GM19351 (cell line): ENCODE measurements around the gene TNFAIP2.

Experiments
- ATAC-seq: cut with Tn5 transposase; IDR thresholded peaks from one replicate; pipeline ENCODE4 v1.9.1; 2021; ENCODE audit warnings: mild to moderate bottlenecking, moderate library complexity; ENCODE audit not compliant: unreplicated experiment

The TNFAIP2 gene

DNA sequence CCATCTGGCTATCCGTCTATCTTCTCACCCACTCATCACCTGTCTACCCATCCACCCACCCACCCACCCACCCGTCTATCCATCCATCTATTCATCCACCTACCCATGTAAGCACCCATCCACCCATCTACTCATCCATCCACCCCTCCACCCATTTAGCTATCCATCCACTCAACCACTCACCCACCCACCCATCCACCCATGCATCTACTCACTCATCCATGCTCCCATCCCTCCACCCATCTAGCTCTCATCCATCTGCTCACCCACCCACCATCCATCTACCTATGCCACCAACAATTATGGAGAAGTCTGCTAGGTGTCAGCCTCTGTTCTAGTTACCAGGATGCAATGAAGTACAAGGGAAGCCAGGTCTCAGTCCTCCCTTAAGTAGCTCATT lies 11.1 kb downstream of the TNFAIP2 start:
- no peak for ATAC-seq

DNA sequence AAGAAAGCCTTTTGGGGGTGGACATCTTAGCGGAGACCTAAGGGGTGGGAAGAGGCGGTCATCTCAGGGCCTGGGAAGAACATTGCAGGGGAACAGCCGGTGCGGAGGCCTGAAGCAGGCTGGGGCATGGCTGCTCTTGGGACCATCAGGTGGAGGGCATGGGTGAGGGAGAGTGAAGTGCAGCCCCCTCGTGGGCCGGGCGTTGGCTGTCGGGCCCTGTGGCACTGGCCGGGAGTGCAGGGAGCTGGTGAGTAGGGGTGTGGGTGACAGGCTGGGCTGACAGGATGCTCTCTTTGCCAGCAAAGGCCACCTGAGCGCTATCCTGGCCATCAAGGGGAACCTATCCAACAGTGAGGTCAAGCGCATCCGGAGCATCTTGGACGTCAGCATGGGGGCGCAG lies 11.7 kb downstream of the TNFAIP2 start:
- no peak for ATAC-seq

DNA sequence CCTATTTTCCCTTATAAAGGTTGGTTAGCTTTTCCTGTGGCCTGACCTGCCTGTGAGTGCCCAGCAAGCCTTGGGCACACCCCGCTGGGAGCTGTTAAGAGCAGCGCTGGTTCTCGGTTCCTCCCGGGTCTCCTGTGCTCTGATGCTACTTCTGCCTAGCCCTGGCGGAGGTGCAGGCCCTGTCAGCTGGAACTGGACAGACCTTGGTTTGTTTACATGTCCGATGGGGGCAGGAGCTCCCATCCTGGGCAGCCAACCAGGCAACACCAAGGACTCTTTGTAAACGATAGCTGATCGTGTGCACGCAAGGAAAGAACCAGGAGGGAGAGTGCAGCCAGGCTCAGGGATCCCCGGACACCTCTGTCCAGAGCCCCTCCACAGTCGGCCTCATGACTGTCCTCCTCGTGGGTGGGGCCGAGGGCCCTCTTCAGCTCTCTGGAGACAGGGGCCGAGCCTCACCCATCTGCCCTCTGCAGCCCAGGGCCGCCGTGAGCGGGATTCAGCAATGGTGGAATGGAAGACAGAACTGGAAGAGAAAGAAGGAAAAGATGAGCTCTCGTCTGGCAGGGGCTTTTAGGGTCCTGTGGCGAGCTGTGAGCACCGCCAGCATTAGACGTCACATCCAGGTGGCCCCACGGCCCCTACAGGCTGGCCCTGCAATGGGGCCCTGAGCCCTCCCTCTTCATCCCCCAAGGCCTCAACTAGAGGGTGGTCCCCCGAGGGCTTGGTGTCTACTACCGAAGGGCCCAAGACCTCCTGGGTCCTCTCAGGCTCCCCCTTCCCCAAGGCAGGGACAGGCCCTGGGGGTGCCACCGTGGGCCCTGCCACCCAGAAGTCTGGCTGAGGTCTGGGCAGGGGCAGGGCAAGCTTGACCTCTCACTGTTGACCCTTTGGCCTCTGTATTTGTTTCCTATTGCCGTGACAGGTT lies 12.3 kb downstream of the TNFAIP2 start:
- ATAC-seq, result no peak

DNA sequence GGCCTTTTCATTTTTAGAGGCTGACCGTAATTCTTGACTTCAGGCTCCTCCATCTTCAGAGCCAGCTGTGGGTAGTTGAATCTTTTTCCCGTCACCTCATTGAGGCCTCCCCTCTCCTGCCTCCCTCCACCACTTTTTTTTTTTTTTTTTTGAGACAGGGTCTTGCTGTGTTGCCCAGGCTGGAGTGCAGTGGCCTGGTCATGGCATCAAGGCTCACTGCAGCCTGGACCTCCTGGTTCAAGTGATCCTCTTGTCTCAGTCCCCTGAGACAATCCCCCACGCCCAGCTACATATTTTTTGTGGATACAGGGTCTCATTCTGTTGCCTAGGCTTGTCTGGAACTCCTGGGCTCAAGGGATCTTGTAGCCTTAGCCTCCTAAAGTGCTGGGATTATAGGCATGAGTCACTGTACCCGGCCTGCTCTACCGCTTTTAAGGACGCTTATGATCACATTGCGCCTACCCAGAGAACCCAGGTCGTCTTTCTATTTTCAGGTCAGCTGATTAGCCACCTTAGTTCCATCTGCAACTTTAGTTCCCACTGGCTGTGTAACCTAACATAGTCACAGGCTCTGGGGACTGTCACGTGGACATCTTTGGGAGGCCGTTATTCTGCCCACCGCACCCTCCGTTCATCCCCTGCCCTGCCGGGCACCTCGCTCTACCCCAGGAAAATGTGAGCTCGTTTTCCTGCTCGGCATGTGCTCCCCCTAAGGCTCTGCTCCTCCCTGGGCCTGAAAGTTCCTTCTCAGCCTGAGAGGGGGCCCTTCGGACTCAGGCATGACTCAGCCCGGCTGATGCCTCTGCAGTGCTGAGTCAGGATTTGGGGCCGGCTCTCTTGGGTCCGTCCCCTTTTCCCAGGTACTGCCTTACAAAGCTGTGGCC lies 13.4 kb downstream of the TNFAIP2 start:
- no peak for ATAC-seq

DNA sequence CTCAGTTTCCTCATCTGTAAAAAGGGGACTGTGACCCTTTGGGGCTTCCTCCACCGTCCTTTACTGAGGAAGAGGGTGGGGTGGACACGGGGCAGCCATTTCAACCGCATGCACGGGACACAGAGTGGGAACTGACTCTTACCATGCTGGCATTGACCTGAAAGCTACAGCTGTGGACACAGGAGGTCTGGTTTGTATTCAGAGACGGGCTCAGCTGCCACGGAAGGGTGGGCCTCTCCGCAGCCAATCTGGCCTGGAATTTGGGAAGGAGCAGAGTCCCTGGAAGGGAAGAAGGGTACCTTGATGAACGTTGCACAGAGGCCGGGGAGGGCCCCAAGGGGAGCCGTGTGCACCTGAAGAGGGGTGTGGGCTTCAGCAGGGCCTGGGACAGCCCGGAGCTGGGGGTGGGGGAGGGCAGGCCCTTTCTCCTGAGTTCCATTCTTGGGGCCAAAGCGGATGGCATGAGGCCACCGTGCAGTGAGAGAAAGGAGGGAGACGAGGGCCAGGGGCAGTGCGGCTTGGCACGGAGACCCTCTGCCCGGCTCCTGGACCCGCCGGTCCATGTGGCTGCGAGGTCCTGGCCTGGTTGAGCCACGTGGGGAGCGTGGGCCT lies 14.5 kb downstream of the TNFAIP2 start:
- ATAC-seq, result no peak

DNA sequence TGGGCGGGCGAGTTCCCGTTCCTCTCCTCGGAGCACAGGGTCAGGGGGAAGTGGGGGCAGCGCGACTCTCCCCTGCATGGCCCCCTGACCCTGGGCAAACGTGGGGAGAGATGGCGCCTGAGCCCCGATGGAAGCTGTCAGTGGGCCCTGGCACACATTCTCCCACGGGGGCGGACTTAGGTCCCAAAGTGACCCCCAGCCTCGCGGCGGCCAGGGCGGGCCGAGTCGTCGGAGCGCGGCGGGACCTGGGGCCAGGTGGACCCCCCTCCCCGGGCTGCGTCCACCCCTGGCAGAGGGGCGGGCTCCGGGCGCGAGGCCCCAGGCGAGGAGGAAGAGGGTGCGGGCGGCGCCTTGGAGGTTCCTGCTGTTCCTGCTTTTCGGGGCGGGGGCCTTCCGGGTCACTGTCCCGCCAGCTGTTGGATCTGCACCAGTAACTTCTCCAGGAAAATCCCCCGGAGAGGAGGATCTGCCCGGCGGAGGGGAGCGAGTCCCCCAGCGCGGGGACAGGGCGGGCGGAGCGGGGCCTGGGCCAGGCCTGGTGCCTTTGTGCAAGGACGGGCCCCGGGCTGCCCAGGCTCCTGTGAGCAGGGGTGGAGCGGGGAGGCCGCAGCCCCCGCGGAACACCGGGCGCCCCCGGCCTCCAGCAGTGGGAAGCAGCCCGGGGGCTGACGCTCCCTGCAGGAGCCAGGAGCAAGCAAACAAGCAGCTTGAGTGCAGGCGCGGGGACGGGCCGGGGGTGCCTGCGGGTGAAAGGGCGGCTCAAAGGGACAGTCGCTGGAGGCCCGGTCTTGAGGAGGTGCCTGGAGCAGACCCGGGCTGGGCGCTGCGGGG lies 15.3 kb downstream of the TNFAIP2 start:
- ATAC-seq, result no peak

DNA sequence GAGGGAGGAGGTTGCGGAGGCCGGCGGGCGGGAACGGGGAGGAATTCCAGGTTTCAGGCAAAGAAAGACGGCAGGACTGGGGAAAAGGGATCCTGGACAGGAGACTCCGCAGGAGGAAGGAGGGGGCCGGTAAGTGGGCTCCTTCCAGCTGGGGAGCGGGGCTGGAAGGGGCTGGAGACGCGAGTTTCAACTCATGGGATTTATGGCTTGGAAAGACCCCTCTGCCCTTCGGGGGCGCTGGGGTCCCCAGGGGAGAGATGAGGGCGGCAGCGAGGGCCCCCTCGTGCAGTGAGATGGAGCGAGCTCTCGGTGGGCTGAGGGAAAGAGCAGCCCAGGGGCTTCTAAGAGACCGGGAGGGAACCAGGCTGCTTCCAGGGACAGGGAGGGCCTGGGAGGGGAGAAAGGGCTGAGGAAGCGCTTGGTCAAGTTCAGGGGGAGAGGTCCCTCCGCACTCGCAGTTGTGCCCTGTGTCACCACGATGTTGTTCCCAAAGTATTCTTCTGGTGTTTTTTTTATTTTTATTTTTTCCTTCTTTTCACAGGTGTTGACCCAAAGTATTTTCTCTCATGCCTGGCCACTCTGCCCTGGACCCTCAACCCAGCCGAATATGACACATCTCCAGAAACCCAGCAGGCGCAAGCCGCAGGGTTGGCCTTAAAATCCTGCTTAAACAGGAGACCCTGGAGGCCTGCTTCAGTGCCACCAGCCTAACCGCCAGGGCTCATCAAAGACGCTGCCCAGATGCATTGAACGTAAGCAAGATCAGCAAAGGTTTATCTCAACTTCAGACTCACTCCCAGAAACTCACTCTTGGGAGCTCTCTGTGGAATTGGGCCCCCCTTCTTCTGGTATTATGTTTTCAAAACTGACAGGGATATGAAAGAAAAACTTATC lies 16.1 kb downstream of the TNFAIP2 start:
- no peak for ATAC-seq

DNA sequence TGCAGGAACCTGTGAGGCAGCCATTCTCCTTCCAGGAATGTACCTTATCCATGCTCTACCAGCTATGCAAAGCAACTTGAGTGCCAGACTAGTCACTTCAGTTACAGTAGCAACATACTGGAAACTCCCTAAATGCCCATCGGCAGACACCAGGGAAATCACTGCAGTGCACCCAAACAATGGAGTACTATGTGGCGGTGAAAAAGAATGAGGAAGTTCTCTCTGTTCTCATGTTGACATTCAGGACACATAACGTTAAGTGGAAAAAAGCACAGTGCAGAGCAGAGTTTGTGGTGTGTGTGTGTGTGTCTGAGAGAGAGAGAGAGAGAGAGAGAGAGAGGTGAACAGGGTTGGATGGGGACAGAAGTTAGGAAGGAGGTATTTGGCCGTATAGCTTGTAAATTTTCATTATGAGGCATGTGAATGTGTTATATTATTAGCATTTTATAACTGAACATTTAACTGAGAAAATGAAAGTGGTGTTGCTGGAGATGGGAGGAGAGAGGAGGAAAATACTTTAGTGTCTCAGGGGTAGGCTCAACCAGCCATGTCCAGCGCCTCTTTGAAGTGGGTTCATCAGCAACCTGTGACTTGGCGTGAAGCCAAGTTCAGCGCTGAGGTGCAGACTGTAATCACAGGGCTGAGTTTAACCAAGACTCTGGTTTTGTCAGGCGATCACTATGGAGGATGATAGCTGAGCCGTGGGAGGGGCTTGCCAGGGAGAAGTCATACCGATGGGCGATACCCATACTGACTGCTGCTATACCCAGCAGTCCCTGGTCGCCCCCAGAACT lies 17.3 kb downstream of the TNFAIP2 start:
- ATAC-seq, result peak; percentile 83

DNA sequence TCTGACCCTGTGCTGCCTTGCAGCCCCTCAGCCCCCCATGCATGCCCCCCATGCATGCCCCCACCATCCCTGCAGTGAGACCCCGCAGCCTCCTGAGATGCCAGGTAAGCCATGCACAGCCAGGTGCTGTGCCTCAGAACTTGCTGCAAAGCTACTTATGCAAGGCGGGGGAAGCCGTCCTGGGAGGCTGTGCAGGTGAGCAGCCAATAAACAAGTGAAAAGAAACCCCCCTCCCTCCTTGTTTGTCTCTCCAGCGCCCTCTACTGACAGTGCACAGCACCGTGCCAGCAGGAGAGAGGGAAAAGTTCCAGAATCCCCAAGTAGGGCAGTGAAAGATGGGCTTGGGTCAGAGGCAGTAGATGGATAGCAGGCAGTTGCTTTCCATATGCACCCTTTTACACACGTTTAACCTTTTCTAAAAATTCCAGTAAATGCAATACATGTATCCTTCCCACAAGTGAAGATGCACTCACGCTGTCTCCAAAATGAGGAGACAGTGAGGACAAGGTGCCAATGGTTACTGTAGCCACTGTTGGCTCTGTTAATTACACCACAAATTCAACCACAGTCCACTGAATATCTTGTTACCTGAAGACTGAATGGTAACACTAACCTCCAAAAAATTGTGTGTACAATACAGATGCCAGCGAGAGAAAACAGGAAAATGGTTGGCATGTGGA lies 18.0 kb downstream of the TNFAIP2 start:
- peak; percentile 32 for ATAC-seq

DNA sequence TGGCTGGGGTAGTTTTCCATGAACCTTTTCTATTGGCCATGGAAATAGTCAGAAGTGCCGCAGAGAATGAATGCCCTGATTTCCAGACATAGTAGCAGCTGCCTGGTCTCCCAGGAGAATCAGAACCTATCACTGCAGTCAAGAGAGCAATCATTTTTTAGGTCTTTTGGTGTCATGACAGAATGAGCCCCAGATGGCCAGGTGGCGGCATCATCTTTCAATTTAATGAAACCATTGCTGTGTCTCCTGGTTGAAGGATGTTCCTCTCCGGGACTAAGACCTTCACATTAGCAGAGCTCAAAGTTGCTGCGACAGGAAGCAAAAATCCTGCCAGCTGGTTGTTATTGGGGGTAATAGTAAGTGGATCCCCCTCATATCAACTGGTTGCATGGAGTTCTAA lies 18.8 kb downstream of the TNFAIP2 start:
- ATAC-seq, result no peak

DNA sequence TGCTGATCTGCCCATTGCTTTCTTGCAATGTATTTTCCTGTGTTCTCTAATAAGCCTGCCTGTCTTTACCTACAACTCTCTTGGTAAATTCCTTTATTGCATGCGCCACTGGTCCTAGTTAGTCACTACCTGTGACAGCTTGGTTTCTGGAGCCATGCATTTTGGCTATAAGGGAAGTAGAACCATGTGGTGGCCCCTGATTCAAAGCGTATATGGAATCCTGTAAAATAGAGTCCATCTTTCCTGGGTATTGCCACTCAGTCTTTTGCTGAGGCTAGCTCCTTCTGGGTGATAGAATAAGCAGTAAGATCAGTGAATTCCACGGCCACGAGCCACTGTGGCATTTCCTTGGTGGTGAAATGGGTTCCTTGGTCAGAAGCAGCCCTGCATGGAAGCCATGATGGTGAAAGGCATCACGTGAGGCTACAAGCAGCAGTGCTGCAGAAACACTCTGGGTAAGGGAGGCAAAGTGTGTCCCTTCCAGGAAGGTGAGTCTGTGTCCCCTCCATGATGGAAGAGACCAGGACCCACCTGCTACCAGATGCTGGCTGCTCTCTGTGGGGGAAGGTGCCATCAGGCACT lies 19.6 kb downstream of the TNFAIP2 start:
- ATAC-seq, result no peak

DNA sequence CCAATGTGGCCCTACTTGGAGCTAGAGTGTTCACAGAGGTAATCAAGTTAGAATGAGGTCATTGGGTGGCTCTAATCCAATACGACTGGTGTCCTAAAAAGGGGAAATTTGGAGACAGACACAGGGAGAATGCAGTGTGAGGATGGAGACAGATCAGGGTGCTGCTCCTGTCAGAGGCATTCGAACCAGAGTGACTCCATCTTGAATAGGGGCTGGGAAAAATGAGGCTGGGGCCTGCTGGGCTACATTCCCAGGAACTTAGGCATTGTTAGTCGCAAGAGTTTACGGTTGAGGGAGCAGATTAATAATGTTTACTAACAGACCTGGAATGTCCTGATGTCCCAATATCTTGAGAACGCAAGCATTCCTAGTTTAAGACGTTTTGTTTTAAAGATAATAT lies 20.2 kb downstream of the TNFAIP2 start:
- no peak for ATAC-seq

DNA sequence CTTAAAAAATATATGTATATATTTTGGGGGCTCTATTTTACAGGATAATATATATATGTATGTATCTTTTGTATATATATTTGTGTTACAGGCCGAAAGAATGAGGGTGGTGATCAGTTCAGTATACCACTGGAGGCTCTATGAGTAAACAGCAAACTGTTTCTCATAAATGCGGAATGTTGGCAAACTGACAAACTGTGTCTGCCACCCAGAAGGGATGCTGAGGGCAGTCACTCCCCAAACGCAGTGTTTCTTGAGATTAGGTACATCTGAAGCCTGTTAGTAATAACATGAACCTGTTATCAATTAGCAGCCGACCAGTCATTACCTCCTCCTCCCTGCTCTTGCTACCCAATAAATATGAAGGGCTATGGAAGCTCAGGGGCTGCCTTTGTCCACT lies 20.8 kb downstream of the TNFAIP2 start:
- ATAC-seq, result no peak

DNA sequence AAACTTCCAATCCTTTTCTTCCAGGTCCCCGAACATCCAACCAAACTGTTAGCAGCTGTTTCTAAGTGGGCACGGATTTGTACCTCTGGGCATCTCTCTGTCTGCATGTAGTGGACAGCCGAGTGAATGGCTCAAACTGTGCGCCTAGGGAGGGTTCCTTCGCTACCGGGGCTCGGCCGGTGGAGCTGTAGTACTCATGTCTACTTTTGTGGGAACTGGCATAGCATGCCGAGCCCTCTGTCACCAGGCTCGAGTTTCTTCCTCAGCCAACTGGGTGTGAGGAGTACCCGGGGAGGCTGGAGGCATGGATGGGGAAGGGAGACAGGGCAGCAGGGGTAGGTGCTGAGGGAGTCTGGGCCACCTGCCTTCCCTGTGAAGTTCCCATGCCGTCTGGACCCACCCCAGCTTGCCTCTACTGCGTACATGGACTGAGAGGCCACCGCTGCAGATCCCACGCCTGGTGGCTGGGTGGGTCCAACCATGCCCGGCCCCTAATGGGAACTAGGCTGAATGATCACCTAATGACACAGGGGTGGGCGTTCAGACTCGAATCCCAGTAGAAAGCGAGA lies 23.0 kb downstream of the TNFAIP2 start:
- no peak for ATAC-seq

DNA sequence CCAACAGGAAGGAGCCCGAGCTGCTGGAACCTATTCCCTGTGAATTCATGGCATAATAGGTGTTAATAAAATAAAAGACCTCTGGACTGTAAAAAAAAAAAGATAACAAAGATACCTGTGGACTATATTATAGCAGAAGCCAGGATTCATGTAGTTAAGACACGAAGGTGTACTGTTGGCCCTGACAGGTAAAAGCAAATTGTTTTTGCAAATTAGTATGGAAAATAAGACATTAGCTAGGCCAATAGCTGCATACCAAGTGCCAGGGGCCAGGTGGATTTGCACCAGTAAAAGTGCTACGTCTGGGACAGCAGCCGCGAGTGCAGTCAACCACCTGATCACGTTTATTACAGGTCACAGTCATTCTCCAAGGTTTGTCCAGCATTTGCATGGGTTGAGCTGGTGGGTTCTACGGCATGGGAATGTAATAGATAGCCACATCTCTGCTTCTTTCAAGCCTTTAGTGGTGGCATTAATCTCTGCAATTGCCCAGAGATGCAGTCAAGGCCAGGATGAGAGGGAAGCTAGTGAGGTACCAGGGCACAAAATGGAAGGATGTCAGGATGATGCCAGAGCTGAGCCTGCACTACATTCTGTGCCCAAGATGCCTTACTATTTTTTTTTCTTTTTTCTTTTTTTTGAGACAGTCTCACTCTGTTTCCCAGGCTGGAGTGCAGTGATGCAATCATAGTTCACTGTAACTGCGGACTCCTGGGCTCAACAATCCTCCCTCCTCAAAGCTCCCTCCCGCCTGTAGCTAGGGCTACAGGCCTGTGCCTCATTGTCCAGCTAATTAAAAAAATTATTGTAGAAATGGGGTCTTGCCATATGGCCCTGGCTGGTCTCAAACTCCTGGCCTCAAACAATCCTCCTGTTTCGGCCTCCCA lies 26.3 kb downstream of the TNFAIP2 start:
- no peak for ATAC-seq

DNA sequence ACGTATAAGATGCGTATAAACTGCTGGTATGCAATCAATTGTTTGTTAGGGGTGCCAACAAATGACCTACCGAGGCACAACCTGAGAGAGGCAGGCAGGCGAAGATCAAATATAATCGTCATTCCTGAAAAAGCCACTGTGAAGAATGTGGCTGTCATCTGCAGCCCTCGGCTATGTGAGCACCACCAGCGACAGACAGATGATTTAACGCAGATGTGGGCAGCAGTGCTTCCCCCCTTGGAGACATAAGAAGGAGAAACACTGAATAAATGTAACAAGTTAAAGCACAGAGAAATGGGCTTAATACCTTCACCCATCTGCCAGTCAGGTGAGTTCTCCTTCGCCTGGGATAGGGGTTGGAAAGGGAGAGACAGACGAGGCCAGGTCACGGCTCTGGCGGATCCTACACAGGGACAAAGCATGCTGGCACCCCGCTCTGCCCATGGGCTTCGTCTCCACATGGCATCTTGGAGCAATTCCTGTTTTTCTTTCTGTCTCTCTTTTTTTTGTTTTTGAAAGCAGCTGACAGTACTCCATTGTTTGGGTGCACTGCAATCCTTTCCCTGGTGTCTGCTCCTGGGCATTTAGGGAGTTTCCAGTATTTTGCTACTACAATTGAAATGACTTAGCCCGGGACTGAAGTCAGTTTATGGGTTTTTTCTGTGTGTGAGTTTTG lies 28.1 kb downstream of the TNFAIP2 start:
- no peak for ATAC-seq
